Occipital lobe (tissue), 2 donors: Measurements from ENCODE around the gene ADAMTS10. TPM values are rescaled to one million over a fixed set of nuclear protein-coding genes. Genes with fewer than 3 reads are reported as not detected.
"Not testable (repeated sequence)": the region's sequence is repeated elsewhere in the genome, so short reads cannot be mapped to it uniquely, and the experiment has no call there.

ENCODE experiments used
- DNase-seq: peaks from one replicate; lab custom pipeline; 2025; lab: John Stamatoyannopoulos, UW
- total RNA-seq: library from RNA; depleted of rRNA; stranded (reverse); fragments of >200 nt; gene quantifications from one replicate; pipeline ENCODE4 v1.2.3, GENCODE V29; 2014

ADAMTS10 gene
- total RNA-seq, 1 donor from 2014 or later: 46.0 TPM

GRCh38 chr19:8593931-8594330 is 16.6 kb downstream of the ADAMTS10 start:
- no peak for DNase-seq

GRCh38 chr19:8592231-8593009 is 18.1 kb downstream of the ADAMTS10 start:
- peak; percentile 79 for DNase-seq

GRCh38 chr19:8589177-8589714 is 21.3 kb downstream of the ADAMTS10 start:
- no peak for DNase-seq

GRCh38 chr19:8585894-8586750 is 24.4 kb downstream of the ADAMTS10 start:
- no peak for DNase-seq

GRCh38 chr19:8584965-8585893 is 25.3 kb downstream of the ADAMTS10 start:
- no peak for DNase-seq

GRCh38 chr19:8580710-8581281 is 29.7 kb downstream of the ADAMTS10 start:
- peak; percentile 21 for DNase-seq

GRCh38 chr19:8578642-8579265 is 31.8 kb downstream of the ADAMTS10 start:
- DNase-seq: peak; percentile 13

GRCh38 chr19:8577741-8578140 is 32.8 kb downstream of the ADAMTS10 start:
- no peak for DNase-seq

GRCh38 chr19:8577247-8577646 is 33.3 kb downstream of the ADAMTS10 start, which contains the start of gene MYO1F:
Gene MYO1F (minus strand): TSS chr19:8577442. CDS start chr19:8577309, 133 bp downstream.
- peak; percentile 10 for DNase-seq

GRCh38 chr19:8576273-8576993 is 34.1 kb downstream of the ADAMTS10 start:
- no peak for DNase-seq

- DNase-seq: no peak
Measured at GRCh38 chr19:8575467-8575997, 35.0 kb downstream of the ADAMTS10 start.

- not testable (repeated sequence) for DNase-seq
Measured at GRCh38 chr19:8574619-8574922, 35.9 kb downstream of the ADAMTS10 start.

- DNase-seq: no peak
Measured at GRCh38 chr19:8573316-8573715, 37.2 kb downstream of the ADAMTS10 start.

- no peak for DNase-seq
Measured at GRCh38 chr19:8571006-8571411, 39.5 kb downstream of the ADAMTS10 start.

- DNase-seq: no peak
Measured at GRCh38 chr19:8569066-8569771, 41.3 kb downstream of the ADAMTS10 start.

GRCh38 chr19:8567522-8568172 is 42.9 kb downstream of the ADAMTS10 start:
- DNase-seq: no peak

- no peak for DNase-seq
Measured at GRCh38 chr19:8566855-8567254, 43.7 kb downstream of the ADAMTS10 start.

GRCh38 chr19:8564866-8565265 is 45.6 kb downstream of the ADAMTS10 start:
- not testable (repeated sequence) for DNase-seq
